Lower lobe of right lung (tissue), 2 donors: ENCODE measurements around the gene NPC1L1. TPM values are rescaled to one million over a fixed set of nuclear protein-coding genes. Genes with fewer than 3 reads are reported as not detected.

Experiments
- ATAC-seq, 2 donors: fragments of 200-7000 bp; cut with Tn5 transposase; one replicate each; pipeline ENCODE4 v1.9.1; 2020 to 2022; ENCODE audit warnings: mild to moderate bottlenecking in 2 of 2, moderate library complexity in 2 of 2
- DNase-seq: peaks from one replicate; pipeline ENCODE4 v3.0.0-alpha.2; 2020
- H3K27ac ChIP-seq: fragments of 200-600 bp; one replicate; pipeline ENCODE4 v1.8.0; 2022
- H3K27me3 ChIP-seq: fragments of 200-600 bp; one replicate; pipeline ENCODE4 v1.8.0; 2022; ENCODE audit warnings: low read depth
- H3K36me3 ChIP-seq: fragments of 200-600 bp; one replicate; pipeline ENCODE4 v1.8.0; 2022; ENCODE audit warnings: mild to moderate bottlenecking
- H3K4me1 ChIP-seq: fragments of 200-600 bp; one replicate; pipeline ENCODE4 v1.8.0; 2022
- H3K4me3 ChIP-seq: fragments of 200-600 bp; one replicate; pipeline ENCODE4 v1.8.0; 2022; ENCODE audit warnings: mild to moderate bottlenecking
- H3K9me3 ChIP-seq: fragments of 200-600 bp; one replicate; pipeline ENCODE4 v1.8.0; 2022
- intact Hi-C: fragments of 100-400 bp; cut with DNase I; formaldehyde crosslinking; loops from one replicate; pipeline ENCODE4 v1.11.0; 2022
- total RNA-seq: library from RNA; stranded (reverse); fragmentation: NEBNext Ultra II Directional; extraction: Animal tissue kit (Norgen Biotek cat#: 25700); gene quantifications from one replicate; pipeline ENCODE4 v1.2.1, GENCODE V29; 2021
- TF ChIP-seq, protein P1 (sequence below): fragments of 200-600 bp; IDR thresholded peaks from one replicate; pipeline ENCODE4 v1.8.0; 2022; ENCODE audit warnings: antibody characterized with exemption, mild to moderate bottlenecking
- donor health status: DM: no; HTN: yes; CAD: no; lungs with severe emphysema.

Gene NPC1L1
- total RNA-seq, 1 donor from 2014 or later = 0.21 TPM

GRCh38 chr7:44535348-44536064 is 5.6 kb downstream of the NPC1L1 start:
- ATAC-seq (no peak), DNase-seq (no peak)
- Histone ChIP-seq H3K4me3 (no peak overlapping the region), H3K4me1 (no peaks in the 10 kb centered on the region), H3K27ac (no peak overlapping the region), H3K9me3 (no peaks in the 10 kb centered on the region), H3K27me3 (no peaks in the 10 kb centered on the region), H3K36me3 (no peaks in the 10 kb centered on the region)
- TF ChIP-seq, protein P1, sequence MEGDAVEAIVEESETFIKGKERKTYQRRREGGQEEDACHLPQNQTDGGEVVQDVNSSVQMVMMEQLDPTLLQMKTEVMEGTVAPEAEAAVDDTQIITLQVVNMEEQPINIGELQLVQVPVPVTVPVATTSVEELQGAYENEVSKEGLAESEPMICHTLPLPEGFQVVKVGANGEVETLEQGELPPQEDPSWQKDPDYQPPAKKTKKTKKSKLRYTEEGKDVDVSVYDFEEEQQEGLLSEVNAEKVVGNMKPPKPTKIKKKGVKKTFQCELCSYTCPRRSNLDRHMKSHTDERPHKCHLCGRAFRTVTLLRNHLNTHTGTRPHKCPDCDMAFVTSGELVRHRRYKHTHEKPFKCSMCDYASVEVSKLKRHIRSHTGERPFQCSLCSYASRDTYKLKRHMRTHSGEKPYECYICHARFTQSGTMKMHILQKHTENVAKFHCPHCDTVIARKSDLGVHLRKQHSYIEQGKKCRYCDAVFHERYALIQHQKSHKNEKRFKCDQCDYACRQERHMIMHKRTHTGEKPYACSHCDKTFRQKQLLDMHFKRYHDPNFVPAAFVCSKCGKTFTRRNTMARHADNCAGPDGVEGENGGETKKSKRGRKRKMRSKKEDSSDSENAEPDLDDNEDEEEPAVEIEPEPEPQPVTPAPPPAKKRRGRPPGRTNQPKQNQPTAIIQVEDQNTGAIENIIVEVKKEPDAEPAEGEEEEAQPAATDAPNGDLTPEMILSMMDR = no peak
- intact Hi-C loops = no loop called here

DNA sequence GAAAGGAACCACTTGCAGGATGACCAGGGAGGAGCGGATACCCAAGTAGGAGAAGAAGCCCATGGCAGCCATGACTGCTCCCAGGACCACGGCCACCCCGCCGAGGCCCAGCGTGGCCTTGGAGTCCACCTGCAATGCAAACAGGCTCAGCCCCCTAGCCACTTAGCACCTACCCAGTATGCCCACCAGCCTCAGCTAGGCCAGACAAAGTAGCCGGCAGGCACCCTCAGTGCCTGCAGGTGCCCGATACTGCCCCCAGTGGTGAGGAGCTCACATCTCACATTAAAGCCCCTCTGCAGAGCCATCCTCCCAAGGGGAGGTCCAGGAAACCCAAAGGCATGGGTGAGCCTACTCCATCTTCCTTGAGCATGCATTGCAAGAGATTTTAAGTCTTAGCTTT is 6.6 kb downstream of the NPC1L1 start:
- intact Hi-C loops = no loop called here
- peak; percentile 54 to 56 for ATAC-seq
- Histone ChIP-seq H3K27ac (no peak overlapping the region), H3K4me3 (no peak overlapping the region), H3K4me1 (no peaks in the 10 kb centered on the region), H3K9me3 (no peaks in the 10 kb centered on the region), H3K27me3 (no peaks in the 10 kb centered on the region), H3K36me3 (no peaks in the 10 kb centered on the region)
- DNase-seq = no peak
- TF ChIP-seq, protein P1 = peak; percentile 42

- no peaks in the 10 kb centered on the region for H3K36me3 ChIP-seq
- no peaks in the 10 kb centered on the region for H3K4me1 ChIP-seq
- no peak for ATAC-seq
- intact Hi-C loops = no loop called here
- no peak overlapping the region for H3K4me3 ChIP-seq
- H3K9me3 ChIP-seq = no peaks in the 10 kb centered on the region
- TF ChIP-seq, protein P1 = no peak
- H3K27me3 ChIP-seq = no peaks in the 10 kb centered on the region
- DNase-seq = no peak
- H3K27ac ChIP-seq = no peak overlapping the region
Observed at GRCh38 chr7:44534087-44534486, 7.0 kb downstream of the NPC1L1 start.

DNA sequence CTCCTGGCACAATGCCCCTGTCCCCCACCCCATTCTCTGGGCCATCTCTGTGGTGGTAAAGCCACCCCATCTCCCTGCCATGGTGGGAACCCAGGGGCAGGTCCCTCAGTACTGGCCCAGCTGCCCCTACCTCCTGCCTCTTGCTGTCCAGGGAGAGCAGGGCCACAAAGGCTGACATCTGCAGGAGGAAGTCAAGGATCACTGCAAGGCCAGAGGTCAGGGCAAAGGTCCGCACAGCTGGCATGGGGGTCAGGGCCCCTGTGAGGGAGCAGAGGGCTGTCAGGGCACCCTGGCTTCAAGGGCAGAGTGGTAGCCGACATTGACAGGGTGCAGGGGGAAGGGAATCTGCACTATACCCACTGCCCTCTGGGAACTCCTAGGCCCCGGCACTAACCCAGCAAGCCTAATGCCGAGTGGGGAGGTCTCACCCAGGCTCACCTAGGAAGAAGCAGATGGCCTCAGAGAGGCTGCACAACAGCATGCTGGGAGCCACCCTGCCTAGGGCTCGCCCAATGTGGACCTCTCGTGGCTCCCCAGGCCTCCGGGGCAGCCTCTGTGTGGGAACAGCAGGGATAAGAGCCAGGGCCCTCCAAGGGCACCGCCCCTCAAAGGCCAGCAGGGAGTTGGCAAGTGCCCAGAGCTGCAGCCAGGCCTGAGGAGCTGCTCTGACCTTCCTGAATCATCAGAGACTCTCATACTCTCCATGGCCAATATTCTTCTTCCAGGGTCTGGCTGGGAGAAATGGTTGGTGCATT is 7.7 kb downstream of the NPC1L1 start:
- Histone ChIP-seq H3K27me3 (no peaks in the 10 kb centered on the region), H3K4me1 (no peaks in the 10 kb centered on the region), H3K9me3 (no peaks in the 10 kb centered on the region), H3K27ac (no peak overlapping the region), H3K36me3 (no peaks in the 10 kb centered on the region), H3K4me3 (no peak overlapping the region)
- TF ChIP-seq, protein P1 = no peak
- intact Hi-C loops = no loop called here
- no peak for ATAC-seq
- no peak for DNase-seq

DNA sequence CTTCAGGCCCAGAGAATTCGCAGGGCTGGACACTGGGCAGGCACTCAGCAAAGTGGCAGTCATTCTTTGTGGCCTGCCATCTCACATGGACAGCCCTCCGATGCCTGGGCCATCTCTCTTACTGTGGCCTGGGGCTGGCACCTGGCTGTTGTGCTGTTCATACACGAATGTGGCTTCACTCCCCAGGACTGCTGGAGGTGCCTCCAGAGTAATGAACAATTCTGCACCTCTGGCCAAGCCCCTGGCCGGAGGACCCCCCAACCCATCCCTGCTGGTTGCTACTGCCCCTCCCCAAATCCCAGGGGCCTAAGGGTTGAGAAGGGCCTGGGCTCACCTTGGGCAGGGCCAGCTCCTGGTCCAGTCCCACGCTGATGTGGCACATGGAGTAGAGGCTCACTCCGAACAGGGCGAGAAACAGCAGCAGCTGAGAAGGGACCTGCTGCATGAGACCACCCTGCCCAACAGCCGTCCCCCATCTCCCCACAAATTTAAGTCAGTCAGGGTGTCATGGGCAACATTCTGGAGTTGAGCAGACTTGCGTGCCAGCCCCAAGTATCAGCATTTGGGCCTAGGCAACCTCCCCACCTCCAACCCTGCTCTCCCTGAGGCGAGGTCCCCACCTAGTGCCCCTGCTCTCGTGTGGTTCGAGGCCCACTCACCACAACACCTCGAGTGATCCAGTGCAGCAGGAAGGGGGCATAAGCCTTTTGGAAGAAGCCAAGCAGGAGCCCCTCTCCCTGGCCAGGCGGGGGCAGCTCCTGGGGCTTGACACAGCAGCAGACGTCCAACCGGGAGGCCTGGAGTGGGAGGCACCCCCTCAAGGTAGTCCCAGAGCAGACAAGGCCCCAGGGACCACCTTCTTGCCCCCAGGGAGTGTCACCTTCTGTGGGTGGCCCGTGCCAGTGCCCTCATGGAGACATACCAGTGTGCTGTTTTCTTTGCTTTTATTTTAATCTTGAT is 9.4 kb downstream of the NPC1L1 start:
- Histone ChIP-seq H3K4me3 (no peak overlapping the region), H3K27me3 (no peaks in the 10 kb centered on the region), H3K27ac (no peak overlapping the region), H3K4me1 (no peaks in the 10 kb centered on the region), H3K9me3 (peaks cover 11% of the 10 kb centered on the region), H3K36me3 (no peaks in the 10 kb centered on the region)
- intact Hi-C loops = no loop called here
- TF ChIP-seq, protein P1 = no peak
- ATAC-seq (no peak), DNase-seq (no peak)
